AG20443 (cell line): ENCODE measurements around the gene TMEM14B.
"Not testable (repeated sequence)": the region's sequence is repeated elsewhere in the genome, so short reads cannot be mapped to it uniquely, and the experiment has no call there.

Source experiments
- DNase-seq: peaks from one replicate; pipeline ENCODE4 v3.0.0; 2012; ENCODE audit warnings: low spot score, mixed read lengths

TMEM14B gene

GRCh38 chr6:10746915-10747250 is 722 bp upstream of the TMEM14B start:
- no peak for DNase-seq

- no peak for DNase-seq
Measured at GRCh38 chr6:10749734-10750133, 2.1 kb downstream of the TMEM14B start.

GRCh38 chr6:10750568-10750967 is 3.0 kb downstream of the TMEM14B start:
- DNase-seq: not testable (repeated sequence)

- DNase-seq: not testable (repeated sequence)
Measured at GRCh38 chr6:10751757-10752156, 4.2 kb downstream of the TMEM14B start.

GRCh38 chr6:10756085-10756484 is 8.5 kb downstream of the TMEM14B start:
- no peak for DNase-seq

GRCh38 chr6:10759312-10759839 is 11.8 kb downstream of the TMEM14B start:
- DNase-seq: peak; percentile 51

- DNase-seq: peak; percentile 41
Measured at GRCh38 chr6:10759884-10760329, 12.3 kb downstream of the TMEM14B start.

GRCh38 chr6:10763006-10763405 is 15.4 kb downstream of the TMEM14B start:
- DNase-seq: no peak

- DNase-seq: no peak
Measured at GRCh38 chr6:10769419-10769818, 21.8 kb downstream of the TMEM14B start.

- DNase-seq: no peak
Measured at GRCh38 chr6:10771371-10771894, 23.8 kb downstream of the TMEM14B start.

- no peak for DNase-seq
Measured at GRCh38 chr6:10778230-10778629, 30.6 kb downstream of the TMEM14B start.

GRCh38 chr6:10779076-10779475 is 31.5 kb downstream of the TMEM14B start:
- no peak for DNase-seq

- DNase-seq: no peak
Measured at GRCh38 chr6:10791673-10792072, 44.1 kb downstream of the TMEM14B start.

GRCh38 chr6:10792101-10792500 is 44.5 kb downstream of the TMEM14B start:
- no peak for DNase-seq

GRCh38 chr6:10793035-10793434 is 45.4 kb downstream of the TMEM14B start:
- no peak for DNase-seq

- DNase-seq: no peak
Measured at GRCh38 chr6:10793695-10794094, 46.1 kb downstream of the TMEM14B start.

- no peak for DNase-seq
Measured at GRCh38 chr6:10794239-10794638, 46.6 kb downstream of the TMEM14B start.

- DNase-seq: no peak
Measured at GRCh38 chr6:10800810-10801209, 53.2 kb downstream of the TMEM14B start.

- peak; percentile 84 for DNase-seq
Measured at GRCh38 chr6:10801224-10801848, 53.7 kb downstream of the TMEM14B start.
